GM18505 (cell line): Measurements from ENCODE around the gene PRKCD.

ENCODE experiments used
- ATAC-seq: cut with Tn5 transposase; IDR thresholded peaks from one replicate; pipeline ENCODE4 v1.9.1; 2021; ENCODE audit not compliant: unreplicated experiment
- POLR2A ChIP-seq: IDR thresholded peaks from 4 replicates; pipeline ENCODE4 v1.6.1; 2011; ENCODE audit warnings: borderline replicate concordance; ENCODE audit not compliant: insufficient read depth, insufficient read length; ENCODE audit errors: extremely low read depth

The PRKCD gene

GRCh38 chr3:53175613-53176540 lies 14.9 kb downstream of the PRKCD start:
- no peak for ATAC-seq
- TF ChIP-seq POLR2A: no peak

DNA sequence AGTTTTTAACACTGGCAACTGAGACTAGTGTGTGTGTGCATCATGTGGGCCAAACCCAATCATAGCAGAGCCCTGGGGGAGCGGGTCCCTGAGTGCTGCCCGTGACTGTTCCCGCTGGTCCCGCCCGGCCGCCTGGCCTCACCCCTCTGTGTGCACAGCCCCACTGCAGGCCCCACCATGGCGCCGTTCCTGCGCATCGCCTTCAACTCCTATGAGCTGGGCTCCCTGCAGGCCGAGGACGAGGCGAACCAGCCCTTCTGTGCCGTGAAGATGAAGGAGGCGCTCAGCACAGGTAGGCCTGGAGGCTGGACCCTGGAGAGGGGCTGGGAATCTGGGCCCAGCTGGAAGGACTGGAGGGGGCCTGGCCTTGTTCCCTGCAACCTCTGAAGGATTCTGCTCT lies 17.2 kb downstream of the PRKCD start:
- no peak for TF ChIP-seq POLR2A
- ATAC-seq: no peak

GRCh38 chr3:53179580-53179979 lies 18.6 kb downstream of the PRKCD start:
- TF ChIP-seq POLR2A: no peak
- no peak for ATAC-seq

DNA sequence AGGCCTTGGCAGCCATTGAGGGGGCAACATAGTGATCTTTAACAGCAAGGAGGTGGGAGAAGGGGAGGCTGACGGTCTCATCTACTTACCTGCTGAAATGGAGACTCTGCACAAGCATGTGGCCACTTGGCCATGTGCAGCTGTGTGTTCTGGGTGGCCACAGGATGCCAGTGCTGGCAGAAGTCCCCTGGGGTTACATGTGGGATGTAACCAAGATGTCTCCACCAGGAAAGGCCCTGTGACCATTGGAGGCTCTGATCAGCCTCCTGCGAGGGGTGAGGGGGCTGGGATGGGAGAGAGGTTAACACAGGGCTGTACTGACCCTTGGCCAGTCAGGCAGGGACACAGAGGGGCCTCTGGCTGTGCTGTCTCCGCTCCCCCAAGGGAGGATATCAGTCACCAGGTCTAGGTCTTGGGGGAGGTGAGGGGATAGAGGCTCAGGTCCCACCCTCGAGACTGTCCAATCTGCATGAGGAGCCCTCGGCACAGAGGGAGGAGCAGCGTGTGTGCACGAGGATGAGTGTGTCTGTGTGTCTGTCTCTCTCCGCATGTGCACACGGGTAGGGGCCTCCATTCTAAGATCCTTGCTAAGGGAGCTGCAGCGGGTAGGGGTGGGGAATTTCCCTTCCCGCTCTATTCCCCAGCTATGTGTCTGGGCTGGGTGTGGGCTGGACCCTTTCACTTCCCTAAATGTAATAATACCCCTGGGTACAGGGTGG lies 19.5 kb downstream of the PRKCD start:
- TF ChIP-seq POLR2A: peak; percentile 46
- peak; percentile 84 for ATAC-seq

GRCh38 chr3:53181024-53181371 lies 20.0 kb downstream of the PRKCD start:
- ATAC-seq: peak; percentile 9
- TF ChIP-seq POLR2A: no peak

GRCh38 chr3:53181528-53181927 lies 20.5 kb downstream of the PRKCD start:
- peak; percentile 15 for TF ChIP-seq POLR2A
- no peak for ATAC-seq

DNA sequence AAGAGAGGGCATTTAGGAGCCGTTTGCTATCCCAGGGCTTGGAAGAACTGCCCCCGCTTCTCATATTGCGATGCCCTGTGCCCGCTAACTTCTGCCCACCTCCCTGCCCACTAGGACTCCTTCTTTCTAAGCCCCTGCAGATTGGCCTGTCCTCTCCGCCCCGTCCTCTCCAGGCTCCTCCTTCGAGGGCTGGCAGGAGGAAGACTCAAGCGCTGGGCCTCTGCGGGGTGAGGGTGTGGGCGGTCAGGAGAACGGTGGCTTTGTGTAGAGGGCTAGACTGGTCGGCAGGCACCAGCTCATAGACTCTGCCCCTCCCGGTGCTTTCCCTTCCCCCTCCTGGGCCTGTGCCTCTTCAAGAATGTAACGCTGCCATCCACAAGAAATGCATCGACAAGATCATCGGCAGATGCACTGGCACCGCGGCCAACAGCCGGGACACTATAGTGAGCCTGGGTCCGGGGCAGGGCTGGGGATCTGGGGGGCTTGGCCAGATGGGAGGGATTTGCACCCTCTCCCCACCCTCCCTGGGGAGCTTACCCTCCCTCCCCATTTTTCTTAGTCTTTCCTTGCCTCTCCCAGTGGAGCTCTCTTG lies 21.9 kb downstream of the PRKCD start:
- ATAC-seq: no peak
- no peak for TF ChIP-seq POLR2A

DNA sequence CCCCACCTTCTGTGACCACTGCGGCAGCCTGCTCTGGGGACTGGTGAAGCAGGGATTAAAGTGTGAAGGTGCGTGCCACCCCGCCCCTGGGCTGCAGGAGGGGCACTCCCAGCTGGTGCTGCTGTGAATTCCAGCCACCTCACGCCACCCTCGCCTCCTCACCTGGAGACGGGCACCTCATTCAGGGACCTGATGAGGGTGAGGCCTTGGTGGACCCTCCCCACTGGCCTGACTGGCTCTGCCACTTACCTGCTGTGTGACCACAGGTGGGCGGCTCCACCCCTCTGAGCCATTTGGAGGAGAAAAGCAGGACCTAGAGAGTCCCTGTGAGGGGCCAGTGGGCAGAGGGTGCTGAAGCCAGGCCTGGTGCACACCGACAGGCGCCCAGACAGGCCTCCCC lies 22.5 kb downstream of the PRKCD start:
- no peak for ATAC-seq
- TF ChIP-seq POLR2A: no peak

DNA sequence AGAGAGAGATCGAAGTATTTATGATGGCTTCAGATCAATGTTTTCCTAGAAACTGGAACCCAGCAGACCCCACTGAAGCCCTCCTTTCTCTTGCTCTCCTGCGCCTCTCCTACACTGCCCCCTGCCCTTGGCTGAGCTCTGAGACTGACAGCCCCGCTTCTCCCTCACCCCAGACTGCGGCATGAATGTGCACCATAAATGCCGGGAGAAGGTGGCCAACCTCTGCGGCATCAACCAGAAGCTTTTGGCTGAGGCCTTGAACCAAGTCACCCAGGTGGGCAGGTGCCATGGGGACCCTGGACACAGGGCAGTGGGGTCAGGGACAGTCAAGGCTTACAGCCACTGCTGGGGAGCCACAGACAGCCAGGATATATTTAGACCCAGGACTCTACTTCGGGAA lies 23.7 kb downstream of the PRKCD start:
- no peak for ATAC-seq
- TF ChIP-seq POLR2A: no peak

- no peak for TF ChIP-seq POLR2A
- ATAC-seq: no peak
These were observed 24.9 kb downstream of the PRKCD start for GRCh38 chr3:53185761-53186465.

DNA sequence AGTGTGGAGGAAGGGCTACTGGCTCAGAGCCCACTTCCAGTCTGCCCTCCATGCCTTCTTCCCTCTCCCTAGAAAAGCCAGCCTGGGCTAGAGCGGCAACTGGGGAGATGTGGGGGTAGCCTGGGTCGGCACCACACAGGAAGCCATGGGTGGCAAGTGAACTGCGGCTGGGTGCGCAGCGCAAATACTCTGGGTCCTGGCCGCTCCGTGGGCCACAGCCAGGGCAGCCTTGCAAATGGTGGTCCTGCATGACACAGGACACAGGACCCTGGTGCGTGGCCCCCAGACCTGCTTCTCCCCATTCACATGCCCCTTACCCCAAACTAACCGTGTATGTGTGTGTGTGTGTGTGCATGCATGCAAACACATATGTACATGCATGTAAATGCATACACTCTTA lies 25.7 kb downstream of the PRKCD start:
- TF ChIP-seq POLR2A: no peak
- no peak for ATAC-seq

DNA sequence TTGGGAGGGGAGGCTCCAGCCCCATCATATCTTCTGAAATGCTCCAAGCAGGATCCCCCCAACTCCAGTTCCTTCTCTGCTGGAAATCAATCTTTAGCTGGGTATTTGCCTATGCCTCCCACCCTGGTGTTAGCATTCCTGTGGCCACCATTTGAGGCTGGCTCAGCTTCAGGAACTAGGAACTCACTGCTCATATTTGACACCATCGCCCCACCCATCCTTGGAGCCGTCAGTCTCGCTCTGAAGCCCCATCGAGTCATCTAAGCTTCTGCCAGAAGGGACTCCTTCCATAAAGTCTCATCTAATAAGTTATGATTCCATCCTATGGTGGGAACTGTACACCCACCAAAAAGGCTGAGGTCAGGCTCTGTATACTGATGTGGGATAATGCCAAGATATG lies 26.4 kb downstream of the PRKCD start:
- ATAC-seq: no peak
- no peak for TF ChIP-seq POLR2A

DNA sequence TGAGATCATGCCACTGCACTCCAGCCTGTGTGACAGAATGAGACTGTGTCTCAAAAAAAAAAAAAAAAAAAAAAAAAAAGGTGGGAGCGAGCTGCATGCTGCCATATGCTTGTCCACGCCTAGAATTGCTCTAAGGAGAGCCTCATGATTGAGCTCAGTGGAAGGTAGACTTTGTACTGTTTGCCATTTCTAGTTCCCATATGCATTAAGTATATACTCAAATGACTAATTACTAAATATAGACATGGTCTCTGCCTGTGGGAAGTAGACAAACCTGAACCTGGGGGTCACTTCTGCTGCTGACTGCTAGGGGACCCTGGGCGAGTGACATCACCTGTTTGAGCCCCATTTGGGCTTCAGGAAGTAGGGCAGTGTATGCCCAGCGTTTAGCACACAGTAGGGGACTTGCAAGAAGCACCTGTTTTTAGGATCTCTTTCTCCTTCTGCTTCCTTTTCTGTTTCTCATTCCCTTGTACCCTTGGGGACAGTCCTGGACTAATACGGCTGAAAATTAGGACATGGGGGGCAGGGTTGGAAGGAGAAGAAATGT lies 27.2 kb downstream of the PRKCD start:
- no peak for TF ChIP-seq POLR2A
- ATAC-seq: no peak
